ENCODE results near the gene CYP21A2.
"Not testable (repeated sequence)": the region's sequence is repeated elsewhere in the genome, so short reads cannot be mapped to it uniquely, and the experiment has no call there.

The CYP21A2 gene

DNA sequence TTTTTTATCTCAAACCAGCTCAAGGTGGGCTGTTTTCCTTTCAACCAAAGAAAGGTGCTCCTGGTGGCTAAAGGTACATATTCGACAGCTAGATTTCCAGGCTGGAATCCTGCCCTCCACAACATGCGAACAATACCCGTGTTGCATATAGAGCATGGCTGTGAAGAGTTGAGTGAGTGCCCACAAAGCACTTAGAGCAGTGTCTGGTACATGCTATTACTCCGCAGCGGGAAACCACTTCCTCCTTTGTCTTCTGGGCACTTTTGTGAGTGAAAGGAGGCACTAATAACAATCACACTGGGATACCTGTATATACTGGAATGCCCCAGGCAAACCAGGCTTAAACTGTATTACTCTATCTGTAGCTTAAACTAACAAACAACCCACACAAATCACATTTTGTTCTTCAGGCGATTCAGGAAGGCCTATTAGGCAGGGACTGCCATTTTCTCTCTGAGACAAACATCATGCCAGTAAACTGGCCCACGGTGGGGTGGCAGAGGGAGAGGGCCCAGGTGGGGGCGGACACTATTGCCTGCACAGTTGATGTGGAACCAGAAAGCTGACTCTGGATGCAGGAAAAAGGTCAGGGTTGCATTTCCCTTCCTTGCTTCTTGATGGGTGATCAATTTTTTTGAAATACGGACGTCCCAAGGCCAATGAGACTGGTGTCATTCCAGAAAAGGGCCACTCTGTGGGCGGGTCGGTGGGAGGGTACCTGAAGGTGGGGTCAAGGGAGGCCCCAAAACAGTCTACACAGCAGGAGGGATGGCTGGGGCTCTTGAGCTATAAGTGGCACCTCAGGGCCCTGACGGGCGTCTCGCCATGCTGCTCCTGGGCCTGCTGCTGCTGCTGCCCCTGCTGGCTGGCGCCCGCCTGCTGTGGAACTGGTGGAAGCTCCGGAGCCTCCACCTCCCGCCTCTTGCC is at the start of gene CYP21A2:
TSS of gene CYP21A2 (plus strand) at position 818 of the 927 bp plus-strand sequence. CDS start at position 826, 8 bp downstream.
- DNase-seq (ENCODE audit: low spot score) = not testable (repeated sequence)

DNA sequence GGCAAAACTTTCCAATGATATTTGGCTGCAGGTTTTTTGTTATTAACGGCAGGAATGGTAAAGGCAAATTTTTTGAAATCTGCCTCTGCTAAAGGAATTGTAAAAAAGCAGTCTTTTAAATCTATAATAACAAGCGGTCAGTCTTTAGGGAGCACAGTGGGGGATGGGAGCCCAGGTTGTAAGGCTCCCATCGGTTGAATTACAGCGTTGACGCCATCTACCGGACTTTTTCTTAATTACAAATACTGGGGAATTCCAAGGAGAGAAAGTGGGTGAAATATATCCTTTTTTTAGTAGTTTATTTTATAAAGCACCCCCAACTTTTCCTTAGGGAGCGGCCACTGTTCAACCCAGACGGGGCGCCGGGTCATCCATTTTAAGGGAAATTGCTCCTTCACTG is 48.9 kb upstream of the CYP21A2 start:
- not testable (repeated sequence) for DNase-seq (ENCODE audit: low spot score)

DNA sequence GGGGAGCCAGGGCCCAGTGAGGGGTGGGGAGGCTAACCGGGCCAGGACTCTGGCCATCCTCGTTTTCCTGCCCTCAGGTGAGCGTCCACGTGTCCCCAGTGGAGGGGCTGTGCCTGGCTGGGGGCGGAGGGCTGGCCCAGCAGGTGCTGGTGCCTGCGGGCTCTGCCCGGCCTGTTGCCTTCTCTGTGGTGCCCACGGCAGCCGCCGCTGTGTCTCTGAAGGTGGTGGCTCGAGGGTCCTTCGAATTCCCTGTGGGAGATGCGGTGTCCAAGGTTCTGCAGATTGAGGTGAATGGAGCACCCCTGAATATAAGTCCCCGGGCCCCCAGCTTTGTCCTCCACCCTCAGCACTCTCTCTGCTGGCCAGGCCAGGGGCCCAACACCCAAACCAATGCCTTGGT is 43.8 kb upstream of the CYP21A2 start:
- DNase-seq (ENCODE audit: low spot score) = not testable (repeated sequence)

DNA sequence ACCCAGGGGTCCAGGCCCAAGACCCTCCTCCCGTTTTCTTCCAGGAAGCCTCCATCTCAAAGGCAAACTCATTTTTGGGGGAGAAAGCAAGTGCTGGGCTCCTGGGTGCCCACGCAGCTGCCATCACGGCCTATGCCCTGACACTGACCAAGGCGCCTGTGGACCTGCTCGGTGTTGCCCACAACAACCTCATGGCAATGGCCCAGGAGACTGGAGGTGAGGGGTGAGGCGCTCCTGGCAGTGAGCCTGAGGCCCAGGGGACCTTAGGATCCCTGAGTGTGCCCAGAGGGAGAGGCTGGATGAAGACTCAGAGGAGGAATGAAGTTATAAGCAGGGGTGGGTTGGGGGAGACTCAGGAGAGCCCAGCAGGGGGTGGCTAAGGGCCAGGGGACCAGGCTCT is 41.8 kb upstream of the CYP21A2 start:
- not testable (repeated sequence) for DNase-seq (ENCODE audit: low spot score)

DNA sequence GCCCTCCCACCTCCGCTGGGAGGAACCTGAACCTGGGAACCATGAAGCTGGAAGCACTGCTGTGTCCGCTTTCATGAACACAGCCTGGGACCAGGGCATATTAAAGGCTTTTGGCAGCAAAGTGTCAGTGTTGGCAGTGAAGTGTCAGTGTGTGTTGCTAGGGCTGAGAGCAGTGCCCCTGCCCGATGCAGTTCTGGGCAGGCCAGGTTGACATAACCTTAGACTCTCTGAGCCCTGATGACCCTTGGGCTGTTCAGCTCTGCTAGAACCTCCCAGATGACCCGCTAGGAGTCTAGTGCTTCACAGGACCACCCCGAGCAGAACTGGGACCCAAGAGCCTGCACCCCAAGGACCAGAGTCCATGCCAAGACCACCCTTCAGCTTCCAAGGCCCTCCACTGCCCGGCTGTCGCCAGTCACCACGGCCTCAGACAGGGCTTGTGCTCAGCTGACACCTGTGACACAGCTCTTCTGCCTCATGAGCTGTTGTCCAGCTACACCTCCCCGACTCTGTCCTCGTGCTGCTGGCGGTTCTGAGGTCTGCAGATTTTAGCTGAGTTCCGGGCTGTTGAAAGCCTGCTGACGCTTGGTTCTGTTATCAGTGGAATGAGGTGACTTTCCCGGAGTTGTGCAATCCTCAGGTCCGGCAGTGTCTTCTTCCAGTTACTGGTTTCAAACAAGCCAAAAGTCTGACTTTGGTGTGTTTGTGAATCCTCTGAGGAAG is 35.5 kb upstream of the CYP21A2 start:
- DNase-seq (ENCODE audit: low spot score) = not testable (repeated sequence)

DNA sequence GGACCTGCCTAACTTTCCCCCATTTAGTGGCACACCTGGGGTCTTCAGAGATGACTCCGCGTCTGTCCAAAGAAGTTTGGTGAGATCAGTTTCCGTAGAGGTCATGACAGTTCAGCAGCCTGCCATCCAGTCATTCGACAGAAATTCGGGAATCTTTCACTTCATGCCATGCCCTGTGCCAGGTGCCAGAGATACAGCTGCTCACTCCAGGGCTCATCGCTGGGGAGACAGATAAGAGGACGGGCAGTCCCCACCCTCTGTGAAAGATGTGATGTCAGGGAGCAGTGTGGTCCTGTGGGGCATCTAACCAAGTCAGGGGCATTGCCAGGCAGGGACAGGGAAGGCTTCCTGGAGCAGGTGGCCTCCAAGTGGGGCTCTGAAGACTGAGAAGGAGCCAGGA is 34.9 kb upstream of the CYP21A2 start:
- not testable (repeated sequence) for DNase-seq (ENCODE audit: low spot score)

DNA sequence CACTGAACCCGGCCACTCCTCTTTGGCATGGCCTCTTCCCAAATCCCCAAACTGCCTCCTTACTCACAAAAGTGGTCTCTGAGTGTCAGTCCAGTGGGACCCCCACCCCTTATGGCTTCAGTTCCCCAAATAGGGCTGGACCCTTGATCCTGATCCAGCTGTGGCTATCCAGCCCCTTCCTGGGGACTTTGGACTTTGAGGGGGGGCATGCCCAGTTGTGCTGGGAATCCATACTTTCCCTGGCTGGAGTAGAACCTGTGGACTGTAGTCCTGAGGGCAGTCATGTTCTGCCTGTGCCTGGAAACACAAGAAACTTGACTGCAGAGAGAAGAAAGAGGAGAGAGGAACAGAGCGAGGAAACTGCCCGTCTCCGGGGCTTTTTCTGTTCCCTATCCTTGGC is 33.8 kb upstream of the CYP21A2 start:
- not testable (repeated sequence) for DNase-seq (ENCODE audit: low spot score)

DNA sequence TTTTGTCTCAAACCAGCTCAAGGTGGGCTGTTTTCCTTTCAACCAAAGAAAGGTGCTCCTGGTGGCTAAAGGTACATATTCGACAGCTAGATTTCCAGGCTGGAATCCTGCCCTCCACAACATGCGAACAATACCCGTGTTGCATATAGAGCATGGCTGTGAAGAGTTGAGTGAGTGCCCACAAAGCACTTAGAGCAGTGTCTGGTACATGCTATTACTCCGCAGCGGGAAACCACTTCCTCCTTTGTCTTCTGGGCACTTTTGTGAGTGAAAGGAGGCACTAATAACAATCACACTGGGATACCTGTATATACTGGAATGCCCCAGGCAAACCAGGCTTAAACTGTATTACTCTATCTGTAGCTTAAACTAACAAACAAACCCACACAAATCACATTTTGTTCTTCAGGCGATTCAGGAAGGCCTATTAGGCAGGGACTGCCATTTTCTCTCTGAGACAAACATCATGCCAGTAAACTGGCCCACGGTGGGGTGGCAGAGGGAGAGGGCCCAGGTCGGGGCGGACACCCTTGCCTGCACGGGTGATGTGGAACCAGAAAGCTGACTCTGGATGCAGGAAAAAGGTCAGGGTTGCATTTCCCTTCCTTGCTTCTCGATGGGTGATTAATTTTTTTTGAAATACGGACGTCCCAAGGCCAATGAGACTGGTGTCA is 33.2 kb upstream of the CYP21A2 start:
- not testable (repeated sequence) for DNase-seq (ENCODE audit: low spot score)

DNA sequence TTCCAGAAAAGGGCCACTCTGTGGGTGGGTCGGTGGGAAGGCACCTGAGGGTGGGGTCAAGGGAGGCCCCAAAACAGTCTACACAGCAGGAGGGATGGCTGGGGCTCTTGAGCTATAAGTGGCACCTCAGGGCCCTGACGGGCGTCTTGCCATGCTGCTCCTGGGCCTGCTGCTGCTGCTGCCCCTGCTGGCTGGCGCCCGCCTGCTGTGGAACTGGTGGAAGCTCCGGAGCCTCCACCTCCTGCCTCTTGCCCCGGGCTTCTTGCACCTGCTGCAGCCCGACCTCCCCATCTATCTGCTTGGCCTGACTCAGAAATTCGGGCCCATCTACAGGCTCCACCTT is 32.7 kb upstream of the CYP21A2 start:
- DNase-seq (ENCODE audit: low spot score) = not testable (repeated sequence)

DNA sequence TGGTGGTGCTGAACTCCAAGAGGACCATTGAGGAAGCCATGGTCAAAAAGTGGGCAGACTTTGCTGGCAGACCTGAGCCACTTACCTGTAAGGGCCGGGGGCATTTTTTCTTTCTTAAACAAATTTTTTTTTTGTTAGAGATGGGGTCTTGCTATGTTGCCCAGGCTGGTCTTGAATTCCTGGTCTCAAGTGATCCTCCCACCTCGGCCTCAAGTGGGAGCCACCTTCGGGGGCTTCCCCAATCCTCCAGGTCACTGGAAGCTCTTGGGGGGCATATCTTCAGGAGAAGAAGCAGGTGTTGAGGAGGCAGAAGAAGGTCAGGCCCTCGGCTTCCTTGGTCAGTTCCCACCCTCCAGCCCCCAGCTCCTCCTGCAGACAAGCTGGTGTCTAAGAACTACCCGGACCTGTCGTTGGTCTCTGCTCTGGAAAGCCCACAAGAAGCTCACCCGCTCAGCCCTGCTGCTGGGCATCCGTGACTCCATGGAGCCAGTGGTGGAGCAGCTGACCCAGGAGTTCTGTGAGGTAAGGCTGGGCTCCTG is 32.2 kb upstream of the CYP21A2 start:
- not testable (repeated sequence) for DNase-seq (ENCODE audit: low spot score)

DNA sequence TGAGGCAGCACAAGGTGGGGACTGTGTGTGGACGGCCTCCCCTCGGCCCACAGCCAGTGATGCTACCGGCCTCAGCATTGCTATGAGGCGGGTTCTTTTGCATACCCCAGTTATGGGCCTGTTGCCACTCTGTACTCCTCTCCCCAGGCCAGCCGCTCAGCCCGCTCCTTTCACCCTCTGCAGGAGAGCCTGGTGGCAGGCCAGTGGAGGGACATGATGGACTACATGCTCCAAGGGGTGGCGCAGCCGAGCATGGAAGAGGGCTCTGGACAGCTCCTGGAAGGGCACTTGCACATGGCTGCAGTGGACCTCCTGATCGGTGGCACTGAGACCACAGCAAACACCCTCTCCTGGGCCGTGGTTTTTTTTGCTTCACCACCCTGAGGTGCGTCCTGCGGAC is 31.1 kb upstream of the CYP21A2 start:
- DNase-seq (ENCODE audit: low spot score) = not testable (repeated sequence)

DNA sequence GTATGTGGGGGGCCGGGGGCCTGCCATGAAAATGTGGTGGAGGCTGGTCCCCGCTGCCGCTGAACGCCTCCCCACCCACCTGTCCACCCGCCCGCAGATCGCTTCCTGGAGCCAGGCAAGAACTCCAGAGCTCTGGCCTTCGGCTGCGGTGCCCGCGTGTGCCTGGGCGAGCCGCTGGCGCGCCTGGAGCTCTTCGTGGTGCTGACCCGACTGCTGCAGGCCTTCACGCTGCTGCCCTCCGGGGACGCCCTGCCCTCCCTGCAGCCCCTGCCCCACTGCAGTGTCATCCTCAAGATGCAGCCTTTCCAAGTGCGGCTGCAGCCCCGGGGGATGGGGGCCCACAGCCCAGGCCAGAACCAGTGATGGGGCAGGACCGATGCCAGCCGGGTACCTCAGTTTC is 30.2 kb upstream of the CYP21A2 start:
- DNase-seq (ENCODE audit: low spot score) = not testable (repeated sequence)

DNA sequence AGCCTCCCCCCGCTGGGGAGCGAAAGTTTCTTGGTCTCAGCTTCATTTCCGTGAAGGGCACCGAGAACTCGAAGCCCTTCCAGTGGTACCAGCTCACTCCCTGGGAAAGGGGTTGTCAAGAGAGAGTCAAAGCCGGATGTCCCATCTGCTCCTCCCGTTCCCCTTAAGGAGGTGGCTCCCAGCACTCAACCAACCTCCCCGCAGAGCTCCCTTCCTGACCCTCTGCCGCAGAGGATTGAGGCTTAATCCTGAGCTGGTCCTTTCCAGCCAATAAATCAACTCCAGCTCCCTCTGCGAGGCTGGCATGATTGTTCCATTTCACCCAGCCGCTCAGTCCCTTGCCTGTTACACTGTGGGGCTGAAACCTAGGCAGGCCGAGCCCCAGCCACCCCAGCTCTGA is 29.6 kb upstream of the CYP21A2 start:
- DNase-seq (ENCODE audit: low spot score) = not testable (repeated sequence)

DNA sequence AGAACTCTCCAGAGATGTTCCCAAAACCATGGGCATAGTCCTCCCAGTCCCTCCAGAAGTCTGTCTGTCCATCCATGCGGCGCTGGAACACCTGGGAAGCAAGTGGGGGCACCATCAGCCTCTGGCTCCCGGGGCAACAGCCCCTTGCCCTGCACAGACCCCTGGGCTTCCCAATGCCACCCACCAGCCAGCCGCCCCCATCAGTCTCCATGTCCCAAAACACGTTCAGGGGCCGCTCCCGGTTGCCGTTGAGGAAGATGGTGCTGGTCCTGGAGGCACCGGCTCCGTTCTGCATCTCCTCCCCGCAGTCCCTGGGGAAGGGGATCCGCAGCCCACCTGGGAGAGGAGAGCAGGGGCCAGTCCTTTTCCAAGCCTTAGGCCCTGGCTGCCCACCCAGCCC is 28.7 kb upstream of the CYP21A2 start:
- not testable (repeated sequence) for DNase-seq (ENCODE audit: low spot score)

DNA sequence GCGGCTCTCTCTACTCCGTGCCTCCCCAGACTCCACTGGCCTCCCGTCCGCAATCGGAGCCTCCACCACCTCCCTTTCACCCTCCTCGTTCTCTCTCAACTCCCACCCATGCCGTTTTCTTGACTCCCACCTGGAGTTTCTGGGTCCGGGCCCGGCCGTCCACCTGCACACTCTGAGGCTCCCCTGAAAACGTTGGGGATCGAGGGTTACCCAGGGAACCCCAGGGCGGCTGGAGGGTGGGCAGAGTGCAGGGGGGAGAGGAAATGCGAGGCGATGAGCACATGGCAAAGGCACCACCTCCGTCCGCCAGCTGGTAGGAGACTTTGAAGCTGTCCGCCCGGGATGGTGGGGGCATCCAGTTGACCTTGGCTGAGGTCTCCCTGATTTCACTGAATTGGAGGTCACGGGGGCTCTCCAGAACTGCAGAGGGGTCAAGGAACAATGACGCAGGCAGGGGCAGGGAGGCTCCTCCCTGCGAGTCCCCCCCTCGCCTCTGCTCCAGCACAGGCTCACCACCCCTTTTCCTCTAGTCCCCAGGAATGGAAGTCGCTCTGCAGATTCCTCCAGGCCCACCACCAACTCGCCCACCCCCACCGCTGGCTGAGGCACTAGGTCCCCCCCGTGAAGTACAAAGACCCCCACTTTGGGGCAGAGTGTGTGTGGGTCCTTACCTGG is 27.2 kb upstream of the CYP21A2 start:
- not testable (repeated sequence) for DNase-seq (ENCODE audit: low spot score)

DNA sequence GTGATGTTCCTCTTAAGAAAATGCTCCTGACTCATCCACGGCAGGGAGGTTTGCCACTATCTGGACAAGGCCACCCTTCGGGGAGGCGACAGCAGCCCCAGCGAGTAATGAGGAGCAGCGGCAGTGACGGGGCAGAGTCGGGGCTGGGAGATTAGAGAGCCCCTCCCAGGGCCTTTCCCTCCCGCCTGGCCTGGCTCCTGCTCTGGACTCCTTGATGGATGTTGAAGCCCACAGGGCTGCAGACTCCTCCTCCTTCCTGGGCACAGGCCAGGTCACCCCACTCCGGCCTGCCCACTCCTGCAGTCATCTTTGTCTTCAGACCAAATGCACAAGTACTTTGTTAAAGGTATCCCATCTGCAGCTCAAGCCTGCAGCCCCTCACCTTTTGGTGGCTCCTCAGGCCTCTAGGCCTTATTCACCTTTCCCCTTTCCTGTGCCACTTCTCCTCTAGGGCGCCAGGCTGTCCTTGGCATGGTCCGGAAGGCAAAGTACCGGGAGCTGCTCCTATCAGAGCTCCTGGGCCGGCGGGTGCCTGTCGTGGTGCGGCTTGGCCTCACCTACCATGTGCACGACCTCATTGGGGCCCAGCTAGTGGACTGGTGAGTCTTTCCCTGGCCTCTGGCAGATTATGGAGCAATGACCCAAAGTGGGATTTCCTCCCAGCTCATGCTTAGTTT is 25.1 kb upstream of the CYP21A2 start:
- not testable (repeated sequence) for DNase-seq (ENCODE audit: low spot score)

DNA sequence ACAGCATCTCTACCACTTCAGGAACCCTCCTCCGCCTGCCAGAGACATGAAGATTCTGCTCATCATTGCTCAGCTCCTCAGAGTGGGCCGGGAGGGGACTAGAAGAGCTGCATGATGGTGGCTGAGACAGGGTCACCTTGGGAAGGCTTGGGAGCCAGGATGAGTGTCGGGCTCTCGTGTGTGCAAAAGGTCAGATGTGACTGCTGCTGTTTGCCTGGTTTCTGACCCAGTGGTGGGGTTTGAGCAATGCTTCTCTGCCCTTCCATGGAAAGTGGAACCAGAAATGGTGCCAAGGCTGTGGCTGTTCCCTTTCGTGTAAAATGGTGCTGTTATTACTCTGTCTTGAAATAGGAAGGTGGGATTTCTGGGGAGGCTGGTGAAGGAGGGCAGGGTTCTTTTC is 24.5 kb upstream of the CYP21A2 start:
- DNase-seq (ENCODE audit: low spot score) = not testable (repeated sequence)

DNA sequence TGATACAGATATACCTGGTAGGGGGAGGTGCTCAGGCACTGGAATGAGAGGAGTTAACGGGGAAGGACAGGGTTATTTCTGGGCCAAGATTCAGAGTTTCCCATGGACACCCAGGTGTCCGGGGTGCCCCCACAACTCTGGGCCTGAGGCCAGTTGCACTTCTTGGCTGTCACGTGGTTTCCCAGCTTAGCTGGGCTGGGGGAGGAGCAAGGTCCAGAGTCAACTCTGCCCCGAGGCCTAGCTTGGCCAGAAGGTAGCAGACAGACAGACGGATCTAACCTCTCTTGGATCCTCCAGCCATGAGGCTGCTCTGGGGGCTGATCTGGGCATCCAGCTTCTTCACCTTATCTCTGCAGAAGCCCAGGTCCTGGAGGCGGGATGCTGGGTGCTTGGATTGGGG is 23.7 kb upstream of the CYP21A2 start, which contains the start of gene C4B:
TSS of gene C4B (plus strand) at position 249 of the 400 bp plus-strand sequence. CDS start at position 300, 51 bp downstream.
- DNase-seq (ENCODE audit: low spot score) = not testable (repeated sequence)

DNA sequence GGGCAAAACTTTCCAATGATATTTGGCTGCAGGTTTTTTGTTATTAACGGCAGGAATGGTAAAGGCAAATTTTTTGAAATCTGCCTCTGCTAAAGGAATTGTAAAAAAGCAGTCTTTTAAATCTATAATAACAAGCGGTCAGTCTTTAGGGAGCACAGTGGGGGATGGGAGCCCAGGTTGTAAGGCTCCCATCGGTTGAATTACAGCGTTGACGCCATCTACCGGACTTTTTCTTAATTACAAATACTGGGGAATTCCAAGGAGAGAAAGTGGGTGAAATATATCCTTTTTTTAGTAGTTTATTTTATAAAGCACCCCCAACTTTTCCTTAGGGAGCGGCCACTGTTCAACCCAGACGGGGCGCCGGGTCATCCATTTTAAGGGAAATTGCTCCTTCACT is 16.1 kb upstream of the CYP21A2 start:
- not testable (repeated sequence) for DNase-seq (ENCODE audit: low spot score)

DNA sequence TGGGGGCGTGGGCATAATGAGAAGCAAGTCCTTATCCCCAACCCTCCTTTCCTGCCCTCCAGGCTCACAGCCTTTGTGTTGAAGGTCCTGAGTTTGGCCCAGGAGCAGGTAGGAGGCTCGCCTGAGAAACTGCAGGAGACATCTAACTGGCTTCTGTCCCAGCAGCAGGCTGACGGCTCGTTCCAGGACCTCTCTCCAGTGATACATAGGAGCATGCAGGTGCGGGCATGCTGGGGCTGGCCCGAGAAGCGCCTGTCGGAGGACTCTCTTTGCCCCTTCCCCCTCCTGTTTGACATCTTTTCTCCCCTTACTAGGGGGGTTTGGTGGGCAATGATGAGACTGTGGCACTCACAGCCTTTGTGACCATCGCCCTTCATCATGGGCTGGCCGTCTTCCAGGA is 9.6 kb upstream of the CYP21A2 start:
- not testable (repeated sequence) for DNase-seq (ENCODE audit: low spot score)

DNA sequence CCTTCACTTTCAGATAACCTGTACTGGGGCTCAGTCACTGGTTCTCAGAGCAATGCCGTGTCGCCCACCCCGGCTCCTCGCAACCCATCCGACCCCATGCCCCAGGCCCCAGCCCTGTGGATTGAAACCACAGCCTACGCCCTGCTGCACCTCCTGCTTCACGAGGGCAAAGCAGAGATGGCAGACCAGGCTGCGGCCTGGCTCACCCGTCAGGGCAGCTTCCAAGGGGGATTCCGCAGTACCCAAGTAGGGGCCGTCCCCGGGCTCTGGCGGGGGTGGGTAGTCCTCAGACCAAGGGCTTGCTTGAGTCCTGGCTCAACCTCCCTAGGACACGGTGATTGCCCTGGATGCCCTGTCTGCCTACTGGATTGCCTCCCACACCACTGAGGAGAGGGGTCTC is 8.7 kb upstream of the CYP21A2 start:
- DNase-seq (ENCODE audit: low spot score) = not testable (repeated sequence)
